Measurements from ENCODE around the gene MFAP4.

Gene MFAP4

GRCh38 chr17:19386974-19387920 is at the start of gene MFAP4:
Gene MFAP4 (minus strand): TSS chr17:19387190. CDS start chr17:19387155, 35 bp downstream.
- ATAC-seq: no peak
- DNase-seq: no peak

- DNase-seq: no peak
- ATAC-seq: no peak
These were observed 46.8 kb upstream of the MFAP4 start for GRCh38 chr17:19433727-19434340.

- no peak for DNase-seq
- ATAC-seq: no peak
These were observed 46.3 kb upstream of the MFAP4 start for GRCh38 chr17:19433255-19433654.

GRCh38 chr17:19431691-19432090 is 44.7 kb upstream of the MFAP4 start:
- no peak for DNase-seq

GRCh38 chr17:19426631-19427030 is 39.6 kb upstream of the MFAP4 start:
- DNase-seq (no peak), ATAC-seq (no peak)

More at GRCh38 chr17:19431691-19432090, 44.7 kb upstream of the MFAP4 start:
- no peak for ATAC-seq

GRCh38 chr17:19424934-19425868 is 38.2 kb upstream of the MFAP4 start:
- no peak for ATAC-seq

GRCh38 chr17:19421926-19422325 is 34.9 kb upstream of the MFAP4 start:
- no peak for ATAC-seq
- DNase-seq: no peak

More at GRCh38 chr17:19424934-19425868, 38.2 kb upstream of the MFAP4 start:
- no peak for DNase-seq

GRCh38 chr17:19421219-19421618 is 34.2 kb upstream of the MFAP4 start:
- DNase-seq: no peak
- no peak for ATAC-seq

GRCh38 chr17:19418251-19418992 is 31.4 kb upstream of the MFAP4 start:
- no peak for DNase-seq
- ATAC-seq: no peak

- DNase-seq (no peak), ATAC-seq (no peak)
These were observed 30.6 kb upstream of the MFAP4 start for GRCh38 chr17:19417611-19418010.

GRCh38 chr17:19415806-19416775 is 29.1 kb upstream of the MFAP4 start:
- ATAC-seq: no peak
- DNase-seq: no peak

- ATAC-seq (no peak), DNase-seq (no peak)
These were observed 28.3 kb upstream of the MFAP4 start for GRCh38 chr17:19415311-19415710.

- ATAC-seq (no peak), DNase-seq (no peak)
These were observed 27.6 kb upstream of the MFAP4 start for GRCh38 chr17:19414396-19415280.

GRCh38 chr17:19413761-19414160 is 26.8 kb upstream of the MFAP4 start:
- ATAC-seq: no peak
- no peak for DNase-seq

- DNase-seq: no peak
- no peak for ATAC-seq
These were observed 26.0 kb upstream of the MFAP4 start for GRCh38 chr17:19412984-19413383.

- DNase-seq (no peak), ATAC-seq (no peak)
These were observed 25.5 kb upstream of the MFAP4 start for GRCh38 chr17:19412510-19412909.

GRCh38 chr17:19411631-19412030 is 24.6 kb upstream of the MFAP4 start:
- ATAC-seq (no peak), DNase-seq (no peak)

- no peak for ATAC-seq
- no peak for DNase-seq
These were observed 24.1 kb upstream of the MFAP4 start, which contains the start of gene RNF112 for GRCh38 chr17:19410875-19411620. Gene RNF112 (plus strand): TSS chr17:19411232. CDS start chr17:19411409, 177 bp downstream.

All from stimulated activated naive CD8-positive, alpha-beta T cell treated with anti-CD3 and anti-CD28 coated beads, Interleukin-15, Interleukin-2, amounts not matched to agents 100 U/mL and 50 U/mL, for 24 hours (primary cell).